Duodenal mucosa (tissue), 2 donors: ENCODE data around the gene COMMD3.

Experiments
- H3K27ac ChIP-seq: one replicate; pipeline ENCODE4 v1.7.0; 2013; ENCODE audit warnings: low read depth, low read length
- H3K27me3 ChIP-seq, 2 donors: one replicate each; pipeline ENCODE4 v1.7.0; 2013; ENCODE audit warnings: low read length in 2 of 2, control low read depth in 1 of 2; ENCODE audit not compliant: insufficient read depth in 2 of 2, control insufficient read depth in 1 of 2
- H3K36me3 ChIP-seq, 2 donors: one replicate each; pipeline ENCODE4 v1.7.0; 2013; ENCODE audit warnings: low read length in 2 of 2, control low read depth in 1 of 2; ENCODE audit not compliant: insufficient read depth in 2 of 2, control insufficient read depth in 1 of 2
- H3K4me1 ChIP-seq, 2 donors: one replicate each; pipeline ENCODE4 v1.7.0; 2013; ENCODE audit warnings: low read length in 2 of 2, control low read depth in 1 of 2; ENCODE audit not compliant: insufficient read depth in 2 of 2, control insufficient read depth in 1 of 2
- H3K4me3 ChIP-seq, 2 donors: one replicate each; pipeline ENCODE4 v1.7.0; 2013; ENCODE audit warnings: low read length in 2 of 2, low read depth in 1 of 2
- H3K9ac ChIP-seq, 2 donors: one replicate each; pipeline ENCODE4 v1.7.0; 2013; ENCODE audit warnings: low read length in 2 of 2, low read depth in 1 of 2
- H3K9me3 ChIP-seq, 2 donors: one replicate each; pipeline ENCODE4 v1.7.0; 2013; ENCODE audit warnings: low read length in 2 of 2, control low read depth in 1 of 2; ENCODE audit not compliant: control insufficient read depth in 1 of 2

The COMMD3 gene

GRCh38 chr10:22365233-22365632 is 49.0 kb downstream of the COMMD3 start:
- Histone ChIP-seq H3K27ac (no peak overlapping the region), H3K4me1 (no peaks in the 10 kb centered on the region), H3K9me3 (no peaks in the 10 kb centered on the region), H3K4me3 (no peak overlapping the region), H3K36me3 (no peaks in the 10 kb centered on the region), H3K27me3 (no peaks in the 10 kb centered on the region), H3K9ac (no peak overlapping the region)

- Histone ChIP-seq H3K9me3 (no peaks in the 10 kb centered on the region), H3K27me3 (no peaks in the 10 kb centered on the region), H3K27ac (no peak overlapping the region), H3K36me3 (no peaks in the 10 kb centered on the region), H3K9ac (no peak overlapping the region), H3K4me1 (no peaks in the 10 kb centered on the region), H3K4me3 (no peak overlapping the region)
These were observed 49.7 kb downstream of the COMMD3 start for GRCh38 chr10:22365644-22366434.

DNA sequence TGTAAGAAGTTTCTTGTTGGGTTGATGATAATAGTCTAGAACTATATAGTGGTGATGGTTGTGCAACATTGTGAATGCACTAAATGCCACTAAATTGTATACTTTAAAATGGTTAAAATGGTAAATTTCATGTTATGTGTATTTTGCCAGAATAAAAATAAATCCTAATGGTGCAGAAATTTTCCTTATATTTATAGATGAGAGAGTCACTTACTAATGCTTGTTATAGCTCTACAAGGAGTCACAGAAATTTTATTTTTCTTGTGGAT is 50.2 kb downstream of the COMMD3 start:
- H3K4me3 ChIP-seq = no peak overlapping the region
- H3K27ac ChIP-seq = no peak overlapping the region
- H3K36me3 ChIP-seq = no peaks in the 10 kb centered on the region
- H3K9me3 ChIP-seq = no peaks in the 10 kb centered on the region
- H3K27me3 ChIP-seq = no peaks in the 10 kb centered on the region
- no peak overlapping the region for H3K9ac ChIP-seq
- H3K4me1 ChIP-seq = no peaks in the 10 kb centered on the region

- Histone ChIP-seq H3K4me3 (no peak overlapping the region), H3K9ac (no peak overlapping the region), H3K27me3 (no peaks in the 10 kb centered on the region), H3K4me1 (no peaks in the 10 kb centered on the region), H3K36me3 (no peaks in the 10 kb centered on the region), H3K9me3 (no peaks in the 10 kb centered on the region), H3K27ac (no peak overlapping the region)
These were observed 50.6 kb downstream of the COMMD3 start for GRCh38 chr10:22366771-22367170.

GRCh38 chr10:22367471-22367870 is 51.3 kb downstream of the COMMD3 start:
- no peaks in the 10 kb centered on the region for H3K36me3 ChIP-seq
- no peak overlapping the region for H3K9ac ChIP-seq
- H3K4me1 ChIP-seq = no peaks in the 10 kb centered on the region
- no peaks in the 10 kb centered on the region for H3K27me3 ChIP-seq
- no peak overlapping the region for H3K4me3 ChIP-seq
- H3K27ac ChIP-seq = no peak overlapping the region
- H3K9me3 ChIP-seq = no peaks in the 10 kb centered on the region

- Histone ChIP-seq H3K9ac (no peak overlapping the region), H3K27ac (no peak overlapping the region), H3K36me3 (no peaks in the 10 kb centered on the region), H3K27me3 (no peaks in the 10 kb centered on the region), H3K4me3 (no peak overlapping the region), H3K9me3 (no peaks in the 10 kb centered on the region), H3K4me1 (no peaks in the 10 kb centered on the region)
These were observed 52.2 kb downstream of the COMMD3 start for GRCh38 chr10:22368402-22368801.

GRCh38 chr10:22368981-22369380 is 52.8 kb downstream of the COMMD3 start:
- Histone ChIP-seq H3K9me3 (no peaks in the 10 kb centered on the region), H3K4me3 (no peak overlapping the region), H3K4me1 (no peaks in the 10 kb centered on the region)

DNA sequence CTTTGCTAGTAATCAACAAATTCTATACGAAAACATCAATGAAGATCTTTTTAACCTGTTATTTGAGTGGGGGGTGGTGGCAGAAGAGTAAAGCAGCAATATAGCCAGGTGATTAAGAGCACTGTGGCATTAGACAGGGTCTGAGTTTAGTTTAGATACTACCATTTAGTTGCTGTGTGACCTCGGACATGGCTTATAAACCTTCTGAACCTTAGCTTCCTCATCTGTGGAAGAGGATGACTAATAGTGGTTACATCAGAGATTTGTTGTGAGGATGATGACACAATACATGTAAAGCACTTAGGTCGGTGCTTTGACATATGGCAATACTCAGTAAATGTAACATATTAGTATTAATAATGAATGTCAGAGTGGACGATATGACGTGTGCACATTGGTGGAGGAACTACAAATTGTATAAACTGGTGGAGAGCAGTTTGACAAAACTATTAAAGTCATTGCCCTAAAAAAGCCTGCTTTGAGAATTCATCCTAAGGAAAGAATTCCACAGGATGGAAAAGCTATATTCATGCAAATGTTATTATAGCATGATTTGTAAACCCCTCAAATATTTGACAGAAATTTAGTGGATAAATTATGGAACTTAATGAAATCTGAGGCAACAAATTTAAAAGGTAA is 53.4 kb downstream of the COMMD3 start:
- Histone ChIP-seq H3K27me3 (no peaks in the 10 kb centered on the region), H3K27ac (no peak overlapping the region), H3K9me3 (no peaks in the 10 kb centered on the region), H3K4me1 (no peaks in the 10 kb centered on the region), H3K36me3 (no peaks in the 10 kb centered on the region), H3K9ac (no peak overlapping the region), H3K4me3 (no peak overlapping the region)

More at GRCh38 chr10:22368981-22369380, 52.8 kb downstream of the COMMD3 start:
- Histone ChIP-seq H3K36me3 (no peaks in the 10 kb centered on the region), H3K27me3 (no peaks in the 10 kb centered on the region), H3K9ac (no peak overlapping the region), H3K27ac (no peak overlapping the region)
